ENCODE results near the gene NLGN4X.
"Not testable (repeated sequence)": the region's sequence is repeated elsewhere in the genome, so short reads cannot be mapped to it uniquely, and the experiment has no call there.

Gene NLGN4X

GRCh38 chrX:5958523-5958922, 270.1 kb downstream of the NLGN4X start:
- no peak overlapping the region for H3K27ac Mint-ChIP-seq
- no peak for DNase-seq

GRCh38 chrX:5957506-5957905, 271.2 kb downstream of the NLGN4X start:
- no peak overlapping the region for H3K27ac Mint-ChIP-seq
- ATAC-seq (replicated peaks): no peak

More at GRCh38 chrX:5958523-5958922, 270.1 kb downstream of the NLGN4X start:
- no peak for ATAC-seq (replicated peaks)
- H3K4me1 Mint-ChIP-seq (ENCODE audit: low read depth in 2 of 2): no peaks in the 10 kb centered on the region
- H3K9me3 Mint-ChIP-seq: peaks cover 0 to 4% of the 10 kb centered on the region in 2 donors
- no peaks in the 10 kb centered on the region for H3K27me3 Mint-ChIP-seq
- no peak overlapping the region for H3K4me3 Mint-ChIP-seq
- H3K36me3 Mint-ChIP-seq (ENCODE audit: insufficient read depth): no peaks in the 10 kb centered on the region

GRCh38 chrX:5936438-5936837, 292.2 kb downstream of the NLGN4X start:
- DNase-seq (no peak), ATAC-seq (replicated peaks) (no peak)
- H3K9me3 Mint-ChIP-seq: peaks cover 5 to 9% of the 10 kb centered on the region in 2 donors
- no peak overlapping the region for H3K27ac Mint-ChIP-seq
- no peak overlapping the region for H3K4me3 Mint-ChIP-seq
- no peaks in the 10 kb centered on the region for H3K27me3 Mint-ChIP-seq
- H3K36me3 Mint-ChIP-seq (ENCODE audit: insufficient read depth): no peaks in the 10 kb centered on the region
- H3K4me1 Mint-ChIP-seq (ENCODE audit: low read depth in 2 of 2): no peaks in the 10 kb centered on the region

More at GRCh38 chrX:5957506-5957905, 271.2 kb downstream of the NLGN4X start:
- Mint-ChIP-seq H3K27me3 (no peaks in the 10 kb centered on the region), H3K36me3 (ENCODE audit: insufficient read depth) (no peaks in the 10 kb centered on the region), H3K4me1 (ENCODE audit: low read depth in 2 of 2) (no peaks in the 10 kb centered on the region), H3K9me3 (peaks cover 0 to 4% of the 10 kb centered on the region in 2 donors), H3K4me3 (no peak overlapping the region)
- DNase-seq: no peak

- no peaks in the 10 kb centered on the region for H3K4me1 Mint-ChIP-seq (ENCODE audit: low read depth in 2 of 2)
Measured at GRCh38 chrX:5928224-5928623, 300.4 kb downstream of the NLGN4X start.

GRCh38 chrX:5916945-5917344, 311.7 kb downstream of the NLGN4X start:
- Mint-ChIP-seq H3K9me3 (peaks cover 0 to 5% of the 10 kb centered on the region in 2 donors), H3K36me3 (ENCODE audit: insufficient read depth) (no peaks in the 10 kb centered on the region), H3K27ac (no peak overlapping the region), H3K4me3 (no peak overlapping the region), H3K27me3 (no peaks in the 10 kb centered on the region), H3K4me1 (ENCODE audit: low read depth in 2 of 2) (no peaks in the 10 kb centered on the region)
- no peak for DNase-seq
- no peak for ATAC-seq (replicated peaks)

More at GRCh38 chrX:5928224-5928623, 300.4 kb downstream of the NLGN4X start:
- Mint-ChIP-seq H3K36me3 (ENCODE audit: insufficient read depth) (no peaks in the 10 kb centered on the region), H3K27me3 (no peaks in the 10 kb centered on the region), H3K4me3 (no peak overlapping the region), H3K9me3 (peaks cover 0 to 3% of the 10 kb centered on the region in 2 donors), H3K27ac (no peak overlapping the region)
- no peak for ATAC-seq (replicated peaks)
- no peak for DNase-seq

- Mint-ChIP-seq H3K27ac (no peak overlapping the region), H3K27me3 (no peaks in the 10 kb centered on the region), H3K4me3 (no peak overlapping the region), H3K4me1 (ENCODE audit: low read depth in 2 of 2) (no peaks in the 10 kb centered on the region), H3K9me3 (peaks cover 0 to 5% of the 10 kb centered on the region in 2 donors), H3K36me3 (ENCODE audit: insufficient read depth) (no peaks in the 10 kb centered on the region)
- no peak for ATAC-seq (replicated peaks)
- no peak for DNase-seq
Measured at GRCh38 chrX:5915783-5916182, 312.9 kb downstream of the NLGN4X start.

- Mint-ChIP-seq H3K9me3 (no peaks in the 10 kb centered on the region), H3K4me3 (no peak overlapping the region), H3K4me1 (ENCODE audit: low read depth in 2 of 2) (no peaks in the 10 kb centered on the region), H3K36me3 (ENCODE audit: insufficient read depth) (no peaks in the 10 kb centered on the region), H3K27me3 (no peaks in the 10 kb centered on the region), H3K27ac (no peak overlapping the region)
- ATAC-seq (replicated peaks) (no peak), DNase-seq (no peak)
Measured at GRCh38 chrX:5907207-5907606, 321.5 kb downstream of the NLGN4X start.

GRCh38 chrX:5903586-5904190, 325.0 kb downstream of the NLGN4X start:
- not testable (repeated sequence) for H3K4me1 Mint-ChIP-seq (ENCODE audit: low read depth in 2 of 2); DNase-seq; H3K9me3 Mint-ChIP-seq; H3K27ac Mint-ChIP-seq; H3K4me3 Mint-ChIP-seq; H3K36me3 Mint-ChIP-seq (ENCODE audit: insufficient read depth); ATAC-seq (replicated peaks); H3K27me3 Mint-ChIP-seq

- no peaks in the 10 kb centered on the region for H3K27me3 Mint-ChIP-seq
- no peak overlapping the region for H3K27ac Mint-ChIP-seq
- H3K9me3 Mint-ChIP-seq: no peaks in the 10 kb centered on the region
- H3K4me1 Mint-ChIP-seq (ENCODE audit: low read depth in 2 of 2): no peaks in the 10 kb centered on the region
- H3K4me3 Mint-ChIP-seq: no peak overlapping the region
- no peaks in the 10 kb centered on the region for H3K36me3 Mint-ChIP-seq (ENCODE audit: insufficient read depth)
- no peak for DNase-seq
- ATAC-seq (replicated peaks): no peak
Measured at GRCh38 chrX:5898463-5898862, 330.2 kb downstream of the NLGN4X start.

- Mint-ChIP-seq H3K27me3 (no peaks in the 10 kb centered on the region), H3K4me1 (ENCODE audit: low read depth in 2 of 2) (no peaks in the 10 kb centered on the region)
Measured at GRCh38 chrX:5891378-5891777, 337.3 kb downstream of the NLGN4X start.

GRCh38 chrX:5876984-5877596, 351.6 kb downstream of the NLGN4X start:
- H3K4me3 Mint-ChIP-seq: no peak overlapping the region
- DNase-seq: no peak
- no peaks in the 10 kb centered on the region for H3K4me1 Mint-ChIP-seq (ENCODE audit: low read depth in 2 of 2)
- no peak overlapping the region for H3K27ac Mint-ChIP-seq
- H3K36me3 Mint-ChIP-seq (ENCODE audit: insufficient read depth): no peaks in the 10 kb centered on the region
- ATAC-seq (replicated peaks): no peak
- H3K9me3 Mint-ChIP-seq: peaks cover 0 to 1% of the 10 kb centered on the region in 2 donors
- no peaks in the 10 kb centered on the region for H3K27me3 Mint-ChIP-seq

More at GRCh38 chrX:5891378-5891777, 337.3 kb downstream of the NLGN4X start:
- H3K4me3 Mint-ChIP-seq: no peak overlapping the region
- no peak for ATAC-seq (replicated peaks)
- no peaks in the 10 kb centered on the region for H3K9me3 Mint-ChIP-seq
- H3K27ac Mint-ChIP-seq: no peak overlapping the region
- no peak for DNase-seq
- H3K36me3 Mint-ChIP-seq (ENCODE audit: insufficient read depth): no peaks in the 10 kb centered on the region

GRCh38 chrX:5870238-5870637, 358.4 kb downstream of the NLGN4X start:
- no peaks in the 10 kb centered on the region for H3K4me1 Mint-ChIP-seq (ENCODE audit: low read depth in 2 of 2)
- H3K4me3 Mint-ChIP-seq: no peak overlapping the region
- DNase-seq (no peak), ATAC-seq (replicated peaks) (no peak)
- H3K27ac Mint-ChIP-seq: no peak overlapping the region
- no peaks in the 10 kb centered on the region for H3K36me3 Mint-ChIP-seq (ENCODE audit: insufficient read depth)
- peaks cover 2 to 8% of the 10 kb centered on the region in 2 donors for H3K9me3 Mint-ChIP-seq
- H3K27me3 Mint-ChIP-seq: no peaks in the 10 kb centered on the region

- H3K9me3 Mint-ChIP-seq: peaks cover 2 to 8% of the 10 kb centered on the region in 2 donors
- no peaks in the 10 kb centered on the region for H3K36me3 Mint-ChIP-seq (ENCODE audit: insufficient read depth)
- no peak for ATAC-seq (replicated peaks)
- no peak overlapping the region for H3K4me3 Mint-ChIP-seq
- no peaks in the 10 kb centered on the region for H3K27me3 Mint-ChIP-seq
- H3K4me1 Mint-ChIP-seq (ENCODE audit: low read depth in 2 of 2): no peaks in the 10 kb centered on the region
- DNase-seq: no peak
- H3K27ac Mint-ChIP-seq: no peak overlapping the region
Measured at GRCh38 chrX:5869786-5870185, 358.9 kb downstream of the NLGN4X start.

- Mint-ChIP-seq H3K4me1 (ENCODE audit: low read depth in 2 of 2) (no peaks in the 10 kb centered on the region), H3K36me3 (ENCODE audit: insufficient read depth) (no peaks in the 10 kb centered on the region), H3K4me3 (no peak overlapping the region), H3K9me3 (peaks cover 5 to 8% of the 10 kb centered on the region in 2 donors), H3K27me3 (no peaks in the 10 kb centered on the region), H3K27ac (no peak overlapping the region)
- ATAC-seq (replicated peaks): no peak
- no peak for DNase-seq
Measured at GRCh38 chrX:5867778-5868177, 360.9 kb downstream of the NLGN4X start.
